Smooth muscle cell (in vitro differentiated cells): ENCODE data around the gene KIF1A. TPM values are rescaled to one million over a fixed set of nuclear protein-coding genes. Genes with fewer than 3 reads are reported as not detected.

Experiments
- DNase-seq: peaks from one replicate; lab custom pipeline; 2025; ENCODE audit not compliant: unreplicated experiment; lab: John Stamatoyannopoulos, UW
- H2AFZ ChIP-seq: fragments of 200-600 bp; sonication (generic); 2 replicates; pipeline ENCODE4 v1.6.0; 2016; ENCODE audit warnings: antibody characterized with exemption, low read depth, mild to moderate bottlenecking
- H3F3A ChIP-seq: fragments of 200-600 bp; sonication (generic); 2 replicates; pipeline ENCODE4 v1.6.0; 2017; ENCODE audit warnings: antibody characterized with exemption, low read depth
- H3K27ac ChIP-seq: fragments of 200-600 bp; sonication (generic); 2 replicates; pipeline ENCODE4 v1.5.1; 2016; ENCODE audit warnings: low read depth, mild to moderate bottlenecking
- H3K27me3 ChIP-seq: fragments of 200-600 bp; sonication (generic); 2 replicates; pipeline ENCODE4 v1.6.1; 2016; ENCODE audit warnings: low read depth, mild to moderate bottlenecking
- H3K36me3 ChIP-seq: fragments of 200-600 bp; sonication (generic); 2 replicates; pipeline ENCODE4 v1.5.1; 2016; ENCODE audit warnings: low read depth
- H3K4me1 ChIP-seq: fragments of 200-600 bp; sonication (generic); 2 replicates; pipeline ENCODE4 v1.5.1; 2016; ENCODE audit warnings: low read depth
- H3K4me2 ChIP-seq: fragments of 200-600 bp; sonication (generic); 2 replicates; pipeline ENCODE4 v1.6.0; 2016; ENCODE audit warnings: mild to moderate bottlenecking
- H3K4me3 ChIP-seq: fragments of 200-600 bp; sonication (generic); 2 replicates; pipeline ENCODE4 v1.5.1; 2016; ENCODE audit warnings: mild to moderate bottlenecking
- H3K79me2 ChIP-seq: fragments of 200-600 bp; sonication (generic); 2 replicates; pipeline ENCODE4 v1.6.0; 2016; ENCODE audit warnings: low read depth, mild to moderate bottlenecking
- H3K9ac ChIP-seq: fragments of 200-600 bp; sonication (generic); 2 replicates; pipeline ENCODE4 v1.6.0; 2016; ENCODE audit warnings: low read depth
- H3K9me3 ChIP-seq: fragments of 200-600 bp; sonication (generic); replicated peaks from 2 replicates; pipeline ENCODE4 v1.5.1; 2016; ENCODE audit warnings: low read depth
- H4K20me1 ChIP-seq: fragments of 200-600 bp; sonication (generic); 2 replicates; pipeline ENCODE4 v1.6.0; 2016; ENCODE audit warnings: low read depth
- CTCF ChIP-seq: fragments of 200-600 bp; sonication (generic); IDR thresholded peaks from 2 replicates; pipeline ENCODE4 v1.5.1; 2017; ENCODE audit warnings: borderline replicate concordance, mild to moderate bottlenecking, antibody characterized with exemption; ENCODE audit not compliant: insufficient read depth, poor library complexity, severe bottlenecking
- WGBS: methylation state at CpG from one replicate; pipeline ENCODE4 v1.1.7; 2016; ENCODE audit warnings: low lambda C conversion rate; 5-methylcytosine and 5-hydroxymethylcytosine counted together
- polyA plus RNA-seq: library from polyadenylated mRNA; unstranded; fragments of >200 nt; fragmentation: Nextera tagmentation; extraction: Ambion mirVana; gene quantifications from 2 replicates; pipeline ENCODE4 v1.2.1, GENCODE V29; 2016
- total RNA-seq: library from RNA; depleted of rRNA; stranded (reverse); fragments of >200 nt; gene quantifications from 2 replicates; pipeline ENCODE4 v1.2.3, GENCODE V29; 2014

KIF1A gene
- total and polyA plus RNA-seq, 2 experiments from 2014 or later: 4.6 to 8.4 TPM

DNA sequence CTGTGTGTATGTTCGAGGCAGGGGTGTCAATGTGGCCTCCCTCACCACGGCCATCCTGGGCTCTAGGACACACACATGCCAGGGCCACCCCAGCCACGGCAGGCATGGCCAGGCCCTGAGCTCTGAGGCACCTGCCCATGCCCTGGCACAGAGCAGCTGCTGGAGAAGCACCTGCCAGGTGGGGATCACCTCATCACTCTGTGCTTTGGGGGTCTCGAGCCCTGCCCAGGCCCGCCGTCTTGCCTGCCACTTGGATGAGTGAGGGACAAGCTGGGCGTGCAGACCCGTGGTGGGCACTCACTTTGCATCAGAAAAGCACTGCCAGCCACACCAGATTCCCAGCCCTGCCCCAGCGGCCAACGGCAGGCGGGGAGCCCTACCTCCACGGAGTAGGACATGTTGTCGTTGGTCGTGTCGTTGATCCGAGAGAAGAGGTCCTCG lies 33.1 kb downstream of the KIF1A start:
- WGBS: 90% methylated on average over 17 of the region's 17 CpGs
- DNase-seq: no peak
- Histone ChIP-seq H3K27ac (no peak overlapping the region), H3K4me2 (no peak overlapping the region), H3K9me3 (no peaks in the 10 kb centered on the region), H3K36me3 (no peaks in the 10 kb centered on the region), H4K20me1 (no peaks in the 10 kb centered on the region), H3K27me3 (no peaks in the 10 kb centered on the region), H3K79me2 (no peaks in the 10 kb centered on the region), H3F3A (no peaks in the 10 kb centered on the region), H3K4me3 (no peak overlapping the region), H3K9ac (no peak overlapping the region), H3K4me1 (no peaks in the 10 kb centered on the region), H2AFZ (no peak overlapping the region)
- no peak for TF ChIP-seq CTCF

- Histone ChIP-seq H3K79me2 (no peaks in the 10 kb centered on the region), H4K20me1 (no peaks in the 10 kb centered on the region), H3K27me3 (no peaks in the 10 kb centered on the region), H3F3A (no peaks in the 10 kb centered on the region), H3K4me2 (no peak overlapping the region), H3K9me3 (no peaks in the 10 kb centered on the region), H3K9ac (no peak overlapping the region), H3K36me3 (no peaks in the 10 kb centered on the region), H3K4me3 (no peak overlapping the region), H3K27ac (no peak overlapping the region), H2AFZ (no peak overlapping the region), H3K4me1 (no peaks in the 10 kb centered on the region)
- DNase-seq: no peak
- TF ChIP-seq CTCF: no peak
- 89% methylated on average over 8 of the region's 8 CpGs for WGBS
Measured at GRCh38 chr2:240786355-240786841, 33.6 kb downstream of the KIF1A start.

GRCh38 chr2:240785424-240786335 lies 34.3 kb downstream of the KIF1A start:
- H3K27me3 ChIP-seq: no peaks in the 10 kb centered on the region
- no peaks in the 10 kb centered on the region for H3K4me1 ChIP-seq
- H3K9me3 ChIP-seq: no peaks in the 10 kb centered on the region
- no peak overlapping the region for H3K27ac ChIP-seq
- 93% methylated on average over 24 of the region's 25 CpGs for WGBS
- H2AFZ ChIP-seq: no peak overlapping the region
- H3K4me3 ChIP-seq: no peak overlapping the region
- no peaks in the 10 kb centered on the region for H3K79me2 ChIP-seq
- no peak overlapping the region for H3K4me2 ChIP-seq
- H3K36me3 ChIP-seq: no peaks in the 10 kb centered on the region
- H4K20me1 ChIP-seq: no peaks in the 10 kb centered on the region
- DNase-seq: no peak
- H3F3A ChIP-seq: no peaks in the 10 kb centered on the region
- H3K9ac ChIP-seq: no peak overlapping the region
- no peak for TF ChIP-seq CTCF
